ENCODE data around the gene CTU2.

The CTU2 gene

GRCh38 chr16:88681084-88681680, 25.1 kb upstream of the CTU2 start:
- no peak overlapping the region for H3K4me3 ChIP-seq (replicated peaks in 1 of 2; ENCODE audit: low read depth in 2 of 2, low read length in 2 of 2)
- no peak for DNase-seq (ENCODE audit: low read depth in 2 of 2)
- TF ChIP-seq CTCF (IDR thresholded peaks at IDR 0.05; ENCODE audit: low read depth, low read length): peak; percentile 20

- H3K4me3 ChIP-seq (replicated peaks in 1 of 2; ENCODE audit: low read depth in 2 of 2, low read length in 2 of 2): no peak overlapping the region
- no peak for TF ChIP-seq CTCF (IDR thresholded peaks at IDR 0.05; ENCODE audit: low read depth, low read length)
- DNase-seq (ENCODE audit: low read depth in 2 of 2): no peak
These were observed 24.4 kb upstream of the CTU2 start for GRCh38 chr16:88681709-88682451.

GRCh38 chr16:88684569-88685155, 21.6 kb upstream of the CTU2 start:
- H3K4me3 ChIP-seq (replicated peaks in 1 of 2; ENCODE audit: low read depth in 2 of 2, low read length in 2 of 2): no peak overlapping the region
- DNase-seq (ENCODE audit: low read depth in 2 of 2): no peak
- TF ChIP-seq CTCF (IDR thresholded peaks at IDR 0.05; ENCODE audit: low read depth, low read length): no peak

GRCh38 chr16:88685156-88686061, 20.9 kb upstream of the CTU2 start:
- H3K4me3 ChIP-seq (replicated peaks in 1 of 2; ENCODE audit: low read depth in 2 of 2, low read length in 2 of 2): peak overlapping the region in 1 of 2 donors; percentile 50
- TF ChIP-seq CTCF (IDR thresholded peaks at IDR 0.05; ENCODE audit: low read depth, low read length): peak; percentile 87
- DNase-seq (ENCODE audit: low read depth in 2 of 2): peak; percentile 59 to 68

GRCh38 chr16:88686062-88686438, 20.3 kb upstream of the CTU2 start:
- no peak for TF ChIP-seq CTCF (IDR thresholded peaks at IDR 0.05; ENCODE audit: low read depth, low read length)
- peak overlapping the region; percentile 43 to 50 for H3K4me3 ChIP-seq (replicated peaks in 1 of 2; ENCODE audit: low read depth in 2 of 2, low read length in 2 of 2)
- no peak for DNase-seq (ENCODE audit: low read depth in 2 of 2)

- H3K4me3 ChIP-seq (replicated peaks in 1 of 2; ENCODE audit: low read depth in 2 of 2, low read length in 2 of 2): peak within 1 kb of the TSS; percentile 43 to 50
- peak; percentile 39 to 51 for DNase-seq (ENCODE audit: low read depth in 2 of 2)
- TF ChIP-seq CTCF (IDR thresholded peaks at IDR 0.05; ENCODE audit: low read depth, low read length): no peak
These were observed 19.7 kb upstream of the CTU2 start, which contains the start of gene SNAI3 for GRCh38 chr16:88686439-88687253. Gene SNAI3, minus strand, starts transcription at chr16:88686507. Its CDS starts 101 bp downstream, at chr16:88686406.
